Activated CD8-positive, alpha-beta T cell treated with anti-CD3 and anti-CD28 coated beads, Interleukin-2, amount 10 ng/mL, durations not matched to agents 7 days and 5 days (primary cell): ENCODE measurements around the gene OSER1. TPM values are rescaled to one million over a fixed set of nuclear protein-coding genes. Genes with fewer than 3 reads are reported as not detected.

Experiments used
- ATAC-seq: fragments of 150-1000 bp; cut with Tn5 transposase; one replicate; pipeline ENCODE4 v1.10.0; 2021; ENCODE audit warnings: moderate library complexity
- CTCF ChIA-PET: fragments of 350-600 bp; sonication (Branson Sonifier 250); formaldehyde crosslinking; loops from one replicate; lab custom pipeline; 2021; ENCODE audit warnings: antibody characterized with exemption; lab: Charles Lee
- POLR2A ChIA-PET: fragments of 350-600 bp; sonication (Branson Sonifier 250); formaldehyde crosslinking; loops from one replicate; lab custom pipeline; 2021; ENCODE audit warnings: antibody characterized with exemption; lab: Charles Lee
- DNase-seq: peaks from one replicate; pipeline ENCODE4 v3.0.0-alpha.2; 2020
- H3K27ac Mint-ChIP-seq: one replicate; pipeline ENCODE4 v1.8.0; 2021; ENCODE audit warnings: mild to moderate bottlenecking, mixed read lengths
- H3K27me3 Mint-ChIP-seq: one replicate; pipeline ENCODE4 v1.8.0; 2021; ENCODE audit warnings: low read depth, mixed read lengths
- H3K36me3 Mint-ChIP-seq: one replicate; pipeline ENCODE4 v1.8.0; 2021; ENCODE audit warnings: low read depth, mixed read lengths
- H3K4me1 Mint-ChIP-seq: one replicate; pipeline ENCODE4 v1.8.0; 2021; ENCODE audit warnings: low read depth, mixed read lengths
- H3K4me3 Mint-ChIP-seq: one replicate; pipeline ENCODE4 v1.8.0; 2021; ENCODE audit warnings: mild to moderate bottlenecking, mixed read lengths
- H3K9me3 Mint-ChIP-seq: one replicate; pipeline ENCODE4 v1.8.0; 2022; ENCODE audit warnings: mixed read lengths; ENCODE audit not compliant: insufficient read depth
- total RNA-seq, 2 experiments: library from RNA; stranded (reverse); gene quantifications; one replicate each; pipeline ENCODE4 v1.2.3, GENCODE V29; 2021

The OSER1 gene
- 10 to 100 TPM; 19.1 to 19.9 TPM for total RNA-seq

- no peaks in the 10 kb centered on the region for H3K27me3 Mint-ChIP-seq
- peak within 1 kb of the TSS; percentile 88 for H3K27ac Mint-ChIP-seq
- ATAC-seq: peak; percentile 91
- no peaks in the 10 kb centered on the region for H3K9me3 Mint-ChIP-seq
- peak; percentile 98 for DNase-seq
- ChIA-PET CTCF (interaction anchor here (0.9 to 1.3 kb wide), 4 partner anchors 8 to 100 kb away, joined by 3 to 10 read pairs (median 6); partner anchors contain the start of gene FITM2), POLR2A (interaction anchor here (0.6 to 1.6 kb wide), 4 partner anchors 8 to 1240 kb away, joined by 3 to 10 read pairs (median 5); partner anchors contain the start of gene FITM2)
- H3K4me3 Mint-ChIP-seq: peak within 1 kb of the TSS; percentile 90
- peaks cover 54% of the 10 kb centered on the region for H3K4me1 Mint-ChIP-seq
- H3K36me3 Mint-ChIP-seq: peaks cover 12% of the 10 kb centered on the region
Measured at GRCh38 chr20:44210406-44211176, at the start of gene OSER1. TSS of gene OSER1 (minus strand) at chr20:44210771. CDS start at chr20:44206957, 3,814 bp downstream.

- POLR2A ChIA-PET: no interaction called here
- no peaks in the 10 kb centered on the region for H3K9me3 Mint-ChIP-seq
- CTCF ChIA-PET: no interaction called here
Measured at GRCh38 chr20:44258226-44258890, 47.8 kb upstream of the OSER1 start.

GRCh38 chr20:44256961-44257360, 46.4 kb upstream of the OSER1 start:
- Mint-ChIP-seq H3K27ac (no peak overlapping the region), H3K4me1 (no peaks in the 10 kb centered on the region), H3K4me3 (no peak overlapping the region), H3K27me3 (no peaks in the 10 kb centered on the region), H3K9me3 (no peaks in the 10 kb centered on the region), H3K36me3 (no peaks in the 10 kb centered on the region)
- ATAC-seq (no peak), DNase-seq (no peak)
- ChIA-PET CTCF (no interaction called here), POLR2A (no interaction called here)

More at GRCh38 chr20:44258226-44258890, 47.8 kb upstream of the OSER1 start:
- Mint-ChIP-seq H3K4me1 (no peaks in the 10 kb centered on the region), H3K27me3 (no peaks in the 10 kb centered on the region), H3K36me3 (no peaks in the 10 kb centered on the region), H3K27ac (no peak overlapping the region), H3K4me3 (no peak overlapping the region)
- ATAC-seq (no peak), DNase-seq (no peak)

GRCh38 chr20:44255942-44256341, 45.4 kb upstream of the OSER1 start:
- CTCF ChIA-PET: no interaction called here
- no peaks in the 10 kb centered on the region for H3K9me3 Mint-ChIP-seq
- no peak overlapping the region for H3K27ac Mint-ChIP-seq
- H3K27me3 Mint-ChIP-seq: no peaks in the 10 kb centered on the region
- ATAC-seq (no peak), DNase-seq (no peak)
- H3K4me3 Mint-ChIP-seq: no peak overlapping the region
- no peaks in the 10 kb centered on the region for H3K36me3 Mint-ChIP-seq
- H3K4me1 Mint-ChIP-seq: no peaks in the 10 kb centered on the region
- POLR2A ChIA-PET: no interaction called here

GRCh38 chr20:44254073-44254472, 43.5 kb upstream of the OSER1 start:
- Mint-ChIP-seq H3K4me1 (no peaks in the 10 kb centered on the region), H3K36me3 (no peaks in the 10 kb centered on the region), H3K9me3 (no peaks in the 10 kb centered on the region), H3K27me3 (no peaks in the 10 kb centered on the region), H3K27ac (no peak overlapping the region), H3K4me3 (no peak overlapping the region)
- POLR2A ChIA-PET: no interaction called here
- CTCF ChIA-PET: interaction anchor here (1.0 kb wide), 2 partner anchors 9 to 56 kb away, joined by 3 read pairs; no protein-coding TSS in a partner anchor
- DNase-seq (no peak), ATAC-seq (no peak)

- no peak for ATAC-seq
- H3K36me3 Mint-ChIP-seq: no peaks in the 10 kb centered on the region
- POLR2A ChIA-PET: no interaction called here
Measured at GRCh38 chr20:44253528-44253927, 43.0 kb upstream of the OSER1 start.

GRCh38 chr20:44251284-44251683, 40.7 kb upstream of the OSER1 start:
- peaks cover 8% of the 10 kb centered on the region for H3K27me3 Mint-ChIP-seq
- no peak overlapping the region for H3K4me3 Mint-ChIP-seq
- CTCF ChIA-PET: no interaction called here
- no peaks in the 10 kb centered on the region for H3K4me1 Mint-ChIP-seq
- DNase-seq (no peak), ATAC-seq (no peak)
- no peaks in the 10 kb centered on the region for H3K36me3 Mint-ChIP-seq
- H3K27ac Mint-ChIP-seq: no peak overlapping the region
- no peaks in the 10 kb centered on the region for H3K9me3 Mint-ChIP-seq
- POLR2A ChIA-PET: no interaction called here

More at GRCh38 chr20:44253528-44253927, 43.0 kb upstream of the OSER1 start:
- Mint-ChIP-seq H3K27me3 (no peaks in the 10 kb centered on the region), H3K4me3 (no peak overlapping the region), H3K27ac (no peak overlapping the region), H3K4me1 (no peaks in the 10 kb centered on the region), H3K9me3 (no peaks in the 10 kb centered on the region)
- no peak for DNase-seq
- CTCF ChIA-PET: interaction anchor here (1.0 to 1.2 kb wide), 3 partner anchors 9 to 57 kb away, joined by 3 read pairs; no protein-coding TSS in a partner anchor

- Mint-ChIP-seq H3K27me3 (peaks cover 15% of the 10 kb centered on the region), H3K4me1 (no peaks in the 10 kb centered on the region), H3K36me3 (no peaks in the 10 kb centered on the region), H3K9me3 (no peaks in the 10 kb centered on the region), H3K4me3 (no peak overlapping the region), H3K27ac (no peak overlapping the region)
- CTCF ChIA-PET: no interaction called here
- DNase-seq (no peak), ATAC-seq (no peak)
- POLR2A ChIA-PET: no interaction called here
Measured at GRCh38 chr20:44248410-44248759, 37.8 kb upstream of the OSER1 start.

- Mint-ChIP-seq H3K4me1 (no peaks in the 10 kb centered on the region), H3K36me3 (no peaks in the 10 kb centered on the region), H3K27me3 (peaks cover 15% of the 10 kb centered on the region), H3K27ac (no peak overlapping the region), H3K9me3 (no peaks in the 10 kb centered on the region), H3K4me3 (no peak overlapping the region)
- POLR2A ChIA-PET: no interaction called here
- DNase-seq: peak; percentile 40
- peak; percentile 61 for ATAC-seq
- CTCF ChIA-PET: no interaction called here
Measured at GRCh38 chr20:44247586-44248409, 37.2 kb upstream of the OSER1 start.

- CTCF ChIA-PET: no interaction called here
- Mint-ChIP-seq H3K36me3 (no peaks in the 10 kb centered on the region), H3K9me3 (no peaks in the 10 kb centered on the region), H3K4me1 (no peaks in the 10 kb centered on the region), H3K27ac (no peak within 1 kb of the TSS), H3K27me3 (peaks cover 18% of the 10 kb centered on the region), H3K4me3 (no peak within 1 kb of the TSS)
- ATAC-seq (no peak), DNase-seq (no peak)
- POLR2A ChIA-PET: no interaction called here
Measured at GRCh38 chr20:44247131-44247571, 36.6 kb upstream of the OSER1 start, which contains the start of gene GDAP1L1. TSS of gene GDAP1L1 (plus strand) at chr20:44247308. CDS start at chr20:44247335, 27 bp downstream.

GRCh38 chr20:44245977-44246376, 35.4 kb upstream of the OSER1 start:
- no peak overlapping the region for H3K27ac Mint-ChIP-seq
- CTCF ChIA-PET: interaction anchor here (1.0 to 1.1 kb wide), 2 partner anchors 37 to 65 kb away, joined by 3 read pairs; partner anchors contain the start of gene FITM2
- no peaks in the 10 kb centered on the region for H3K4me1 Mint-ChIP-seq
- ATAC-seq: no peak
- no peak overlapping the region for H3K4me3 Mint-ChIP-seq
- DNase-seq: no peak
- no peaks in the 10 kb centered on the region for H3K36me3 Mint-ChIP-seq
- peaks cover 18% of the 10 kb centered on the region for H3K27me3 Mint-ChIP-seq
- no peaks in the 10 kb centered on the region for H3K9me3 Mint-ChIP-seq
- POLR2A ChIA-PET: no interaction called here
